GM12878 (cell line): ENCODE data around the gene RXFP4. TPM values are rescaled to one million over a fixed set of nuclear protein-coding genes. Genes with fewer than 3 reads are reported as not detected.

ENCODE experiments used
- HDAC6 ChIP-seq: fragments of 200-600 bp; sonication (generic); IDR thresholded peaks from one replicate; pipeline ENCODE4 v1.8.0; 2017; ENCODE audit warnings: antibody characterized with exemption; ENCODE audit not compliant: unreplicated experiment
- HDGF ChIP-seq: fragments of 450-650 bp; IDR thresholded peaks from 2 replicates; pipeline ENCODE4 v1.6.1; 2016; ENCODE audit warnings: antibody characterized with exemption
- IKZF2 ChIP-seq, 2 experiments: fragments of 450-650 bp; IDR thresholded peaks; 2 replicates each; pipeline ENCODE4 v1.6.1; 2017; ENCODE audit warnings: mild to moderate bottlenecking in 2 of 2, moderate library complexity in 2 of 2
- PAX5 ChIP-seq: IDR thresholded peaks from 2 replicates; pipeline ENCODE4 v1.6.1; 2011; ENCODE audit warnings: low read depth, low read length, borderline replicate concordance
- RBBP5 ChIP-seq: fragments of 200-600 bp; sonication (generic); conservative IDR thresholded peaks from 2 replicates; pipeline ENCODE4 v1.6.1; 2016
- SIN3A ChIP-seq: IDR thresholded peaks from 2 replicates; pipeline ENCODE4 v1.6.1; 2012; ENCODE audit warnings: low read depth, low read length, improper control_type of control experiment
- WRNIP1 ChIP-seq: IDR thresholded peaks from 2 replicates; pipeline ENCODE4 v1.6.1; 2011; ENCODE audit warnings: low read depth, low read length, improper control_type of control experiment, borderline replicate concordance
- ZNF24 ChIP-seq: fragments of 450-650 bp; IDR thresholded peaks from 2 replicates; pipeline ENCODE4 v1.6.1; 2017; ENCODE audit warnings: antibody characterized with exemption, mild to moderate bottlenecking
- polyA plus RNA-seq, 11 experiments: library from polyadenylated mRNA; depleted of rRNA in 4 of 11; unstranded in 6 of 11; stranded (reverse) in 5 of 11; fragments of >200 nt; fragmentation: Nextera tagmentation in 4 of 11; fragmentation: Illumina TruSeq in 1 of 11; extraction: Ambion mirVana in 4 of 11; extraction: Trizol in 1 of 11; gene quantifications; 1 replicate in 1 of 11; 2 replicates in 10 of 11; pipeline versions ENCODE4 v1.2.1 to v1.2.3, GENCODE V29; 2011 to 2016; ENCODE audit warnings: inconsistent platforms in 2 of 11, missing spikeins in 2 of 11, low read depth in 1 of 11
- total RNA-seq, 4 experiments: library from RNA; depleted of rRNA in 3 of 4; stranded (reverse); fragments of >200 nt in 3 of 4; fragmentation: Illumina TruSeq in 1 of 4; extraction: Trizol in 1 of 4; gene quantifications; 2 replicates each; pipeline versions ENCODE4 v1.2.1 to v1.2.3, GENCODE V29; 2013 to 2021
- TF ChIP-seq, protein P1 (sequence below): IDR thresholded peaks from 2 replicates; pipeline ENCODE4 v1.6.1; 2012; ENCODE audit warnings: improper control_type of control experiment, low read depth, low read length; ENCODE audit not compliant: insufficient replicate concordance
- TF ChIP-seq, protein P2 (sequence below), 3 experiments: IDR thresholded peaks in 2 of 3; conservative IDR thresholded peaks in 1 of 3; 2 replicates each; pipeline ENCODE4 v1.5.1; 2011; ENCODE audit warnings: low read depth in 3 of 3, low read length in 3 of 3, mild to moderate bottlenecking in 3 of 3, control low read depth in 2 of 3, moderate library complexity in 2 of 3, inconsistent platforms in 1 of 3, mixed read lengths in 1 of 3; ENCODE audit not compliant: control insufficient read depth in 2 of 3, insufficient read depth in 1 of 3; ENCODE audit errors: extremely low read depth in 1 of 3
- TF ChIP-seq, protein P3 (sequence below): IDR thresholded peaks from 2 replicates; pipeline ENCODE4 v1.6.1; 2011; ENCODE audit warnings: borderline replicate concordance, low read depth, mild to moderate bottlenecking, moderate library complexity, mixed read lengths, low read length; ENCODE audit not compliant: insufficient read depth; ENCODE audit errors: extremely low read length
- TF ChIP-seq, protein P4 (sequence below): fragments of 450-650 bp; IDR thresholded peaks from 2 replicates; pipeline ENCODE4 v1.6.1; 2018; ENCODE audit warnings: borderline replicate concordance, mild to moderate bottlenecking; ENCODE audit not compliant: partially characterized antibody
- TF ChIP-seq, protein P5 (sequence below): fragments of 150-350 bp; IDR thresholded peaks from 2 replicates; pipeline ENCODE4 v1.6.1; 2016; ENCODE audit warnings: low read depth, low read length

RXFP4 gene
- total and polyA plus RNA-seq, 10 of the 15 experiments (the other 5 are each of a cell fraction or from before 2014, with no cell fraction given), result 0.10 to 0.40 (median 0.39) TPM; not detected in 7

DNA sequence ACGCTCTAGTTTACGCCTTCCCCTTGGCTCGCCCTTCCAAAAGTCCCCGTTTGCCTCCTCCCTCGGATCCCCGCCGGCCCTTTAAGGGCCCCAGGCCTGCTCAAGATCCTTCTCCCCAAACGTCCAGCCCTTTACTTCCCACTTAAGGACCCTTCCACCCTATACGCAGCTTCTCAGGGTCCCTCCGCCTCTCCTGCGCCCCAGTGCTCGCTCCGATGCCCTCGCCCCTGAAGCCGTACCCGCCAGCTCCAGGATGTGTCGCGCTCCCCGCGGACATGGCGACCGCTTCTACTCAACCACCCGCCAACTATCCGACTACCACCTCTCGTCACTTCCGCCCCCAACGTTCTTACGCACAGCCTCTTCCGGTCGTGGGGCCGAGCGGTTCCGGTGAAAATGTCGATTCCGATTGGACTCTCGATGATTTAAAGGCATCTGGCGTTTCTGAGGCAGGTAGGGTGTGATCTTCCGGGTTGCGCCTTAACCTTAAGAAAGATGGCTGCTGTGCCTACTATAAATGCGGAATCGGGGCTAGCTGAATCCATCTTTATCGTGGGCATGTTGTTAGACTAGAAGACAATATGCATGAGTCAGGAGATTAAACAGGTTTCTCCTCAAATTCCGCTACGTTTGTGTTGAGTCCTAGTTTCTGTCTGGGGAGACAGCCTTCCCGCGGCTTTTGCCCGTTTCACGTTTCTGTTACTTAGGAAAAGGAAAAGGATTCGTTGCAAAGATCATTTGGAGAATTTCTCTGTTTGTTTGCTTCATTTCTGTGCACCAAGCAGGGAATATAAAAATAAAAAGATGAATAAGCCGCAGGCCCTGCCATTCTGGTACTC is 7.1 kb upstream of the RXFP4 start, which contains the start of gene KHDC4 (continued):
- TF ChIP-seq, protein P1, sequence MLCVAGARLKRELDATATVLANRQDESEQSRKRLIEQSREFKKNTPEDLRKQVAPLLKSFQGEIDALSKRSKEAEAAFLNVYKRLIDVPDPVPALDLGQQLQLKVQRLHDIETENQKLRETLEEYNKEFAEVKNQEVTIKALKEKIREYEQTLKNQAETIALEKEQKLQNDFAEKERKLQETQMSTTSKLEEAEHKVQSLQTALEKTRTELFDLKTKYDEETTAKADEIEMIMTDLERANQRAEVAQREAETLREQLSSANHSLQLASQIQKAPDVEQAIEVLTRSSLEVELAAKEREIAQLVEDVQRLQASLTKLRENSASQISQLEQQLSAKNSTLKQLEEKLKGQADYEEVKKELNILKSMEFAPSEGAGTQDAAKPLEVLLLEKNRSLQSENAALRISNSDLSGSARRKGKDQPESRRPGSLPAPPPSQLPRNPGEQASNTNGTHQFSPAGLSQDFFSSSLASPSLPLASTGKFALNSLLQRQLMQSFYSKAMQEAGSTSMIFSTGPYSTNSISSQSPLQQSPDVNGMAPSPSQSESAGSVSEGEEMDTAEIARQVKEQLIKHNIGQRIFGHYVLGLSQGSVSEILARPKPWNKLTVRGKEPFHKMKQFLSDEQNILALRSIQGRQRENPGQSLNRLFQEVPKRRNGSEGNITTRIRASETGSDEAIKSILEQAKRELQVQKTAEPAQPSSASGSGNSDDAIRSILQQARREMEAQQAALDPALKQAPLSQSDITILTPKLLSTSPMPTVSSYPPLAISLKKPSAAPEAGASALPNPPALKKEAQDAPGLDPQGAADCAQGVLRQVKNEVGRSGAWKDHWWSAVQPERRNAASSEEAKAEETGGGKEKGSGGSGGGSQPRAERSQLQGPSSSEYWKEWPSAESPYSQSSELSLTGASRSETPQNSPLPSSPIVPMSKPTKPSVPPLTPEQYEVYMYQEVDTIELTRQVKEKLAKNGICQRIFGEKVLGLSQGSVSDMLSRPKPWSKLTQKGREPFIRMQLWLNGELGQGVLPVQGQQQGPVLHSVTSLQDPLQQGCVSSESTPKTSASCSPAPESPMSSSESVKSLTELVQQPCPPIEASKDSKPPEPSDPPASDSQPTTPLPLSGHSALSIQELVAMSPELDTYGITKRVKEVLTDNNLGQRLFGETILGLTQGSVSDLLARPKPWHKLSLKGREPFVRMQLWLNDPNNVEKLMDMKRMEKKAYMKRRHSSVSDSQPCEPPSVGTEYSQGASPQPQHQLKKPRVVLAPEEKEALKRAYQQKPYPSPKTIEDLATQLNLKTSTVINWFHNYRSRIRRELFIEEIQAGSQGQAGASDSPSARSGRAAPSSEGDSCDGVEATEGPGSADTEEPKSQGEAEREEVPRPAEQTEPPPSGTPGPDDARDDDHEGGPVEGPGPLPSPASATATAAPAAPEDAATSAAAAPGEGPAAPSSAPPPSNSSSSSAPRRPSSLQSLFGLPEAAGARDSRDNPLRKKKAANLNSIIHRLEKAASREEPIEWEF, result peak; percentile 34
- TF ChIP-seq, protein P2, sequence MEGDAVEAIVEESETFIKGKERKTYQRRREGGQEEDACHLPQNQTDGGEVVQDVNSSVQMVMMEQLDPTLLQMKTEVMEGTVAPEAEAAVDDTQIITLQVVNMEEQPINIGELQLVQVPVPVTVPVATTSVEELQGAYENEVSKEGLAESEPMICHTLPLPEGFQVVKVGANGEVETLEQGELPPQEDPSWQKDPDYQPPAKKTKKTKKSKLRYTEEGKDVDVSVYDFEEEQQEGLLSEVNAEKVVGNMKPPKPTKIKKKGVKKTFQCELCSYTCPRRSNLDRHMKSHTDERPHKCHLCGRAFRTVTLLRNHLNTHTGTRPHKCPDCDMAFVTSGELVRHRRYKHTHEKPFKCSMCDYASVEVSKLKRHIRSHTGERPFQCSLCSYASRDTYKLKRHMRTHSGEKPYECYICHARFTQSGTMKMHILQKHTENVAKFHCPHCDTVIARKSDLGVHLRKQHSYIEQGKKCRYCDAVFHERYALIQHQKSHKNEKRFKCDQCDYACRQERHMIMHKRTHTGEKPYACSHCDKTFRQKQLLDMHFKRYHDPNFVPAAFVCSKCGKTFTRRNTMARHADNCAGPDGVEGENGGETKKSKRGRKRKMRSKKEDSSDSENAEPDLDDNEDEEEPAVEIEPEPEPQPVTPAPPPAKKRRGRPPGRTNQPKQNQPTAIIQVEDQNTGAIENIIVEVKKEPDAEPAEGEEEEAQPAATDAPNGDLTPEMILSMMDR (IDR thresholded peaks at IDR 0.05 in 2 of 3, conservative IDR thresholded peaks at IDR 0.05 in 1 of 3; ENCODE audit: control insufficient read depth in 2 of 3, extremely low read depth in 1 of 3, insufficient read depth in 1 of 3, low read depth in 3 of 3, low read length in 3 of 3), result 0 out of 6 replicates have a peak, but pooled peaks of 1 of the 3 experiments have one; percentile 15
- TF ChIP-seq PAX5 (peak; percentile 69; the same call in 1 of the 2 replicates), WRNIP1 (no peak), RBBP5 (no peak), SIN3A (peak; percentile 33; the same call in 1 of the 2 replicates), HDAC6 (no peak), HDGF (peak; percentile 85; the same call in 1 of the 2 replicates), IKZF2 (IDR thresholded peaks at IDR 0.05) (no peak), ZNF24 (no peak)
- TF ChIP-seq, protein P3, sequence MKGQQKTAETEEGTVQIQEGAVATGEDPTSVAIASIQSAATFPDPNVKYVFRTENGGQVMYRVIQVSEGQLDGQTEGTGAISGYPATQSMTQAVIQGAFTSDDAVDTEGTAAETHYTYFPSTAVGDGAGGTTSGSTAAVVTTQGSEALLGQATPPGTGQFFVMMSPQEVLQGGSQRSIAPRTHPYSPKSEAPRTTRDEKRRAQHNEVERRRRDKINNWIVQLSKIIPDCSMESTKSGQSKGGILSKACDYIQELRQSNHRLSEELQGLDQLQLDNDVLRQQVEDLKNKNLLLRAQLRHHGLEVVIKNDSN, result no peak
- TF ChIP-seq, protein P4, sequence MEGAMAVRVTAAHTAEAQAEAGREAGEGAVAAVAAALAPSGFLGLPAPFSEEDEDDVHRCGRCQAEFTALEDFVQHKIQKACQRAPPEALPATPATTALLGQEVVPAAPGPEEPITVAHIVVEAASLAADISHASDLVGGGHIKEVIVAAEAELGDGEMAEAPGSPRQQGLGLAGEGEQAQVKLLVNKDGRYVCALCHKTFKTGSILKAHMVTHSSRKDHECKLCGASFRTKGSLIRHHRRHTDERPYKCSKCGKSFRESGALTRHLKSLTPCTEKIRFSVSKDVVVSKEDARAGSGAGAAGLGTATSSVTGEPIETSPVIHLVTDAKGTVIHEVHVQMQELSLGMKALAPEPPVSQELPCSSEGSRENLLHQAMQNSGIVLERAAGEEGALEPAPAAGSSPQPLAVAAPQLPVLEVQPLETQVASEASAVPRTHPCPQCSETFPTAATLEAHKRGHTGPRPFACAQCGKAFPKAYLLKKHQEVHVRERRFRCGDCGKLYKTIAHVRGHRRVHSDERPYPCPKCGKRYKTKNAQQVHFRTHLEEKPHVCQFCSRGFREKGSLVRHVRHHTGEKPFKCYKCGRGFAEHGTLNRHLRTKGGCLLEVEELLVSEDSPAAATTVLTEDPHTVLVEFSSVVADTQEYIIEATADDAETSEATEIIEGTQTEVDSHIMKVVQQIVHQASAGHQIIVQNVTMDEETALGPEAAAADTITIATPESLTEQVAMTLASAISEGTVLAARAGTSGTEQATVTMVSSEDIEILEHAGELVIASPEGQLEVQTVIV, result peak; percentile 89
- TF ChIP-seq, protein P5, sequence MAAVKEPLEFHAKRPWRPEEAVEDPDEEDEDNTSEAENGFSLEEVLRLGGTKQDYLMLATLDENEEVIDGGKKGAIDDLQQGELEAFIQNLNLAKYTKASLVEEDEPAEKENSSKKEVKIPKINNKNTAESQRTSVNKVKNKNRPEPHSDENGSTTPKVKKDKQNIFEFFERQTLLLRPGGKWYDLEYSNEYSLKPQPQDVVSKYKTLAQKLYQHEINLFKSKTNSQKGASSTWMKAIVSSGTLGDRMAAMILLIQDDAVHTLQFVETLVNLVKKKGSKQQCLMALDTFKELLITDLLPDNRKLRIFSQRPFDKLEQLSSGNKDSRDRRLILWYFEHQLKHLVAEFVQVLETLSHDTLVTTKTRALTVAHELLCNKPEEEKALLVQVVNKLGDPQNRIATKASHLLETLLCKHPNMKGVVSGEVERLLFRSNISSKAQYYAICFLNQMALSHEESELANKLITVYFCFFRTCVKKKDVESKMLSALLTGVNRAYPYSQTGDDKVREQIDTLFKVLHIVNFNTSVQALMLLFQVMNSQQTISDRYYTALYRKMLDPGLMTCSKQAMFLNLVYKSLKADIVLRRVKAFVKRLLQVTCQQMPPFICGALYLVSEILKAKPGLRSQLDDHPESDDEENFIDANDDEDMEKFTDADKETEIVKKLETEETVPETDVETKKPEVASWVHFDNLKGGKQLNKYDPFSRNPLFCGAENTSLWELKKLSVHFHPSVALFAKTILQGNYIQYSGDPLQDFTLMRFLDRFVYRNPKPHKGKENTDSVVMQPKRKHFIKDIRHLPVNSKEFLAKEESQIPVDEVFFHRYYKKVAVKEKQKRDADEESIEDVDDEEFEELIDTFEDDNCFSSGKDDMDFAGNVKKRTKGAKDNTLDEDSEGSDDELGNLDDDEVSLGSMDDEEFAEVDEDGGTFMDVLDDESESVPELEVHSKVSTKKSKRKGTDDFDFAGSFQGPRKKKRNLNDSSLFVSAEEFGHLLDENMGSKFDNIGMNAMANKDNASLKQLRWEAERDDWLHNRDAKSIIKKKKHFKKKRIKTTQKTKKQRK, result peak; percentile 70
